Left cardiac atrium (tissue), 4 donors: ENCODE results near the gene BLTP3B. TPM values are rescaled to one million over a fixed set of nuclear protein-coding genes. Genes with fewer than 3 reads are reported as not detected.

Experiments used
- ATAC-seq, 2 donors: fragments of 200-7000 bp; cut with Tn5 transposase; one replicate each; pipeline ENCODE4 v1.9.1; 2020; ENCODE audit warnings: mild to moderate bottlenecking in 2 of 2, moderate library complexity in 2 of 2
- DNase-seq: peaks from one replicate; pipeline ENCODE4 v3.0.0-alpha.2; 2020
- intact Hi-C, 2 donors: fragments of 100-400 bp; cut with DNase I; formaldehyde crosslinking; loops; one replicate each; pipeline versions ENCODE4 v1.14.1 to v1.15.1; 2022 to 2023
- microRNA-seq, 2 donors: library from miRNA; unstranded; fragments of <30 nt; microRNA quantifications; one replicate each; pipeline ENCODE4 v1.2.0, GENCODE V29; 2020
- total RNA-seq, 2 donors: library from RNA; stranded (reverse); fragmentation: NEBNext Ultra II Directional; extraction: Animal tissue kit (Norgen Biotek cat#: 25700); gene quantifications; one replicate each; pipeline ENCODE4 v1.2.1, GENCODE V29; 2021
- donor health status: DM: no; HTN: yes; CAD: no.
- donor health status: DM: no; HTN: yes; CAD: no; lungs with severe emphysema.
- donor health status: DM: yes; HTN: yes; CAD: no.
- donor health status: Dilated cardiomyopathy.

BLTP3B gene
- total RNA-seq, 2 donors from 2014 or later = 13.5 to 19.4 TPM

GRCh38 chr12:100127766-100128511, 14.7 kb downstream of the BLTP3B start:
- DNase-seq (no peak), ATAC-seq (peak; percentile 69 to 84)
- intact Hi-C loops = no loop called here

GRCh38 chr12:100123316-100124095, 19.2 kb downstream of the BLTP3B start:
- DNase-seq = no peak
- ATAC-seq = no peak
- intact Hi-C loops = no loop called here

- DNase-seq = no peak
- intact Hi-C loops = no loop called here
- ATAC-seq = no peak
These were observed 22.3 kb downstream of the BLTP3B start for GRCh38 chr12:100120355-100120754.

GRCh38 chr12:100115291-100115690, 27.4 kb downstream of the BLTP3B start:
- intact Hi-C loops = no loop called here
- no peak for DNase-seq
- no peak for ATAC-seq

GRCh38 chr12:100114574-100114973, 28.1 kb downstream of the BLTP3B start:
- intact Hi-C loops = no loop called here
- DNase-seq (no peak), ATAC-seq (no peak)

GRCh38 chr12:100110276-100110675, 32.4 kb downstream of the BLTP3B start:
- no peak for ATAC-seq
- no peak for DNase-seq
- intact Hi-C loops = no loop called here

- DNase-seq = no peak
- intact Hi-C loops = no loop called here
- ATAC-seq = no peak
These were observed 35.8 kb downstream of the BLTP3B start for GRCh38 chr12:100106861-100107260.

GRCh38 chr12:100105661-100106060, 37.0 kb downstream of the BLTP3B start:
- DNase-seq (no peak), ATAC-seq (no peak)
- intact Hi-C loops = no loop called here

GRCh38 chr12:100101000-100101399, 41.7 kb downstream of the BLTP3B start:
- no peak for ATAC-seq
- no peak for DNase-seq
- intact Hi-C loops = no loop called here

Small RNA genes within 50 kb of the gene (microRNA-seq; reads per million reads assigned to microRNA genes)
- gene MIR1827 = 0 reads per million in 2 donors

Other genes starting within 250 kb of the BLTP3B start
- 1 to 10 TPM; 3.1 TPM for gene ANKS1B, start 157.9 kb downstream of the BLTP3B start, total RNA-seq
- 10 to 100 TPM; 19.7 to 24.3 TPM for gene ACTR6, start 57.9 kb upstream of the BLTP3B start, total RNA-seq
- gene DEPDC4, start 124.2 kb upstream of the BLTP3B start, total RNA-seq = under 1 TPM; 0.53 to 0.55 TPM
- gene SCYL2, start 124.3 kb upstream of the BLTP3B start, total RNA-seq = 10 to 100 TPM; 25.4 to 30.3 TPM
- not detected for gene SLC17A8, start 214.2 kb upstream of the BLTP3B start, total RNA-seq